HAP-1 (cell line): ENCODE measurements around the gene CTAG1B.
"Not testable (repeated sequence)": the region's sequence is repeated elsewhere in the genome, so short reads cannot be mapped to it uniquely, and the experiment has no call there.

Experiments used
- DNase-seq, 2 experiments: peaks; one replicate each; pipeline ENCODE4 v3.0.0-alpha.2; 2016 to 2020; ENCODE audit warnings: low spot score in 2 of 2
- H3K27me3 ChIP-seq: fragments of 250-450 bp; sonication (Bioruptor Pico); 2 replicates; pipeline ENCODE4 v1.5.1; 2020; ENCODE audit warnings: low read depth, mild to moderate bottlenecking, moderate library complexity
- H3K36me3 ChIP-seq: fragments of 250-450 bp; sonication (Bioruptor Pico); replicated peaks from 2 replicates; pipeline ENCODE4 v1.5.1; 2020; ENCODE audit warnings: mild to moderate bottlenecking
- H3K4me1 ChIP-seq: fragments of 250-450 bp; sonication (Bioruptor Pico); 2 replicates; pipeline ENCODE4 v1.5.1; 2020; ENCODE audit warnings: mild to moderate bottlenecking
- H3K4me3 ChIP-seq: fragments of 250-450 bp; sonication (Bioruptor Pico); 2 replicates; pipeline ENCODE4 v1.5.1; 2020; ENCODE audit warnings: mild to moderate bottlenecking, moderate library complexity
- H3K9me3 ChIP-seq: fragments of 250-450 bp; sonication (Bioruptor Pico); 2 replicates; pipeline ENCODE4 v1.5.1; 2020; ENCODE audit warnings: mild to moderate bottlenecking, moderate library complexity
- in situ Hi-C: fragments of 300-500 bp; cut with MboI; formaldehyde crosslinking; loops from 3 replicates; pipeline ENCODE4 v1.14.3; 2020; ENCODE audit warnings: low sequenced_read_pairs, inconsistent platforms, mixed read lengths

Gene CTAG1B

GRCh38 chrX:154592505-154592904 is 26.6 kb downstream of the CTAG1B start:
- H3K4me1 ChIP-seq, result peaks cover 14% of the 10 kb centered on the region
- DNase-seq, result no peak
- H3K27me3 ChIP-seq, result no peaks in the 10 kb centered on the region
- H3K4me3 ChIP-seq, result no peak overlapping the region
- in situ Hi-C loops, result loop anchor here (25.0 kb wide), 2 partner anchors 145 to 270 kb away; no protein-coding TSS in a partner anchor
- H3K9me3 ChIP-seq, result peaks cover 4% of the 10 kb centered on the region
- H3K36me3 ChIP-seq, result no peaks in the 10 kb centered on the region

- not testable (repeated sequence) for H3K36me3 ChIP-seq, H3K4me3 ChIP-seq, H3K9me3 ChIP-seq, H3K27me3 ChIP-seq, H3K4me1 ChIP-seq, DNase-seq
- in situ Hi-C loops, result loop anchor here (25.0 kb wide), 2 partner anchors 147 to 272 kb away; no protein-coding TSS in a partner anchor
Measured at GRCh38 chrX:154590415-154590814, 28.7 kb downstream of the CTAG1B start.

- in situ Hi-C loops, result loop anchor here (25.0 kb wide), 2 partner anchors 153 to 278 kb away; no protein-coding TSS in a partner anchor
- DNase-seq, H3K4me1 ChIP-seq, H3K9me3 ChIP-seq, H3K4me3 ChIP-seq, H3K36me3 ChIP-seq, H3K27me3 ChIP-seq: not testable (repeated sequence)
Measured at GRCh38 chrX:154584585-154585183, 34.4 kb downstream of the CTAG1B start, which contains the start of gene CTAG1A. TSS of gene CTAG1A (plus strand) at chrX:154585133. CDS start at chrX:154585207, 74 bp downstream.

DNA sequence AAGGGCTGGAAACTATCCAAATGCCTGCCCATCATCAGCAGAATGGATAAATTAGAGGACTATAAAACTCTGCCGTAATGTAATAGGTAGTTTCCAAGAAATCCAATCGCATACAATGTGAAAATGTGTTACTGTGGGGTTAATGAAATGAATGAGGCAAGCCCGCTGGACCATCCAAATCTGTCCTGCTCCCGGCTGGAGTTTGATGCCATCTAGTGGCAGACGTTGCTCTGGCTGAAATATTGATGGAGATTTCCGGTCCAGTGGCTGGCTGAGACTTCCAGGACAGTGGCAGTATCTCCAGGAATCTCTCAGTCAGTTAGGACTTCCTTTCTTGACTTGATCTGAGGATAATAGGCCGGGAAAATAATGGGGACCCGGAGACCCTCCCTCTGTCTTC is 36.1 kb downstream of the CTAG1B start:
- not testable (repeated sequence) for H3K4me3 ChIP-seq, H3K36me3 ChIP-seq, H3K27me3 ChIP-seq, H3K9me3 ChIP-seq, H3K4me1 ChIP-seq, DNase-seq
- in situ Hi-C loops, result loop anchor here (25.0 kb wide), 2 partner anchors 154 to 279 kb away; no protein-coding TSS in a partner anchor

- DNase-seq, H3K9me3 ChIP-seq, H3K4me1 ChIP-seq, H3K4me3 ChIP-seq, H3K27me3 ChIP-seq, H3K36me3 ChIP-seq: not testable (repeated sequence)
- in situ Hi-C loops, result loop anchor here (25.0 kb wide), 2 partner anchors 162 to 287 kb away; no protein-coding TSS in a partner anchor
Measured at GRCh38 chrX:154575076-154575475, 44.0 kb downstream of the CTAG1B start.

DNA sequence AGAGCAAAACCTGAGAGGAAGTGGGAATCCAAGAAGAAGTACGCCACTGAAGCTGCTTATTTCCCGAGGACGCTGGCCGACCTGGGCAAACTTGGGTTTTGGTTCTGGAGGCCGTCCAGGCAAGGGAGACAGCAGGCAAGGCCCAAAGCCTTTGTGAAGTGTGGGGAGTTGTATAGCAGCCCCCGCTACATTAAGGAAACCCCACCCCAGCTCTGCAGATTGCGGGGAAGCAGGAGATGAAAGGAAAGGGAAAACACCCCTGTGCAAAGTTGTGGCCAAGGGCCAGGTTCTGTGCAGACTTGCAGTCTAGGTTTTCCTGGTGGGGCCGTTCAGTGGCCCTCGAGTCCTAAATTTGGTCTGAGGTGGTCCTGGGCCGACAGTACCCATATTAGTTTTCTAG is 46.0 kb downstream of the CTAG1B start:
- DNase-seq, in situ Hi-C loops, H3K27me3 ChIP-seq: not testable (repeated sequence)

DNA sequence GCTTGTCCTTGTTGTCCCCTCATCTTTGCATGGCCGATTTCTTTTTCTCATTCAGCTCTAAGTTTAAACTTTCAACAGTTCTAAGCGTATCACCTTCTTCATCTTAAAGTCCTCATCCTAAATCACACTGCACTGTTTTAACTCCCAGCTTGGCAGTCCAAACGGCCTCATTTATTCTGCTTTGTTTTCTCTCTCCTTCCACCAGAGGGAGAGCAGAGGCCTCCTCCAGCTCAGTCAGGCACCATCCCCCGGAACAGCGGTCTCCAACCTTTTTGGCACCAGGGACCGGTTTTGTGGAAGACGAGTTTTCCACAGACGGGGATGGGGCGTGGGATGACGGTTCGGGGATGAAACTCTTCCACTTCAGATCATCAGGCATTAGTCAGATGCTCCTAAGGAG is 48.7 kb downstream of the CTAG1B start:
- H3K4me1 ChIP-seq, in situ Hi-C loops: not testable (repeated sequence)

More for the DNA sequence above, 46.0 kb downstream of the CTAG1B start:
- H3K9me3 ChIP-seq, H3K4me3 ChIP-seq, H3K4me1 ChIP-seq, H3K36me3 ChIP-seq: not testable (repeated sequence)

More for the DNA sequence above, 48.7 kb downstream of the CTAG1B start:
- H3K4me3 ChIP-seq, DNase-seq, H3K36me3 ChIP-seq, H3K9me3 ChIP-seq, H3K27me3 ChIP-seq: not testable (repeated sequence)
